Renal cortical epithelial cell (primary cell): ENCODE measurements around the gene GRPEL1. TPM values are rescaled to one million over a fixed set of nuclear protein-coding genes. Genes with fewer than 3 reads are reported as not detected.
"Not testable (repeated sequence)": the region's sequence is repeated elsewhere in the genome, so short reads cannot be mapped to it uniquely, and the experiment has no call there.

Experiments used
- DNase-seq: peaks from one replicate; pipeline ENCODE4 v3.0.0-alpha.2; 2011; ENCODE audit warnings: low read depth
- total RNA-seq: library from RNA; depleted of rRNA; stranded (reverse); fragments of >200 nt; gene quantifications from 2 replicates; pipeline ENCODE4 v1.2.3, GENCODE V29; 2014

Gene GRPEL1
- total RNA-seq, 1 donor from 2014 or later: 42.2 TPM

GRCh38 chr4:7092026-7092425 lies 24.2 kb upstream of the GRPEL1 start:
- DNase-seq: no peak

- no peak for DNase-seq
These were observed 21.5 kb upstream of the GRPEL1 start for GRCh38 chr4:7089213-7089986.

- no peak for DNase-seq
These were observed 19.2 kb upstream of the GRPEL1 start for GRCh38 chr4:7087036-7087435.

GRCh38 chr4:7086384-7086783 lies 18.5 kb upstream of the GRPEL1 start:
- no peak for DNase-seq

GRCh38 chr4:7084564-7084961 lies 16.7 kb upstream of the GRPEL1 start:
- DNase-seq: not testable (repeated sequence)

- no peak for DNase-seq
These were observed 16.0 kb upstream of the GRPEL1 start for GRCh38 chr4:7083597-7084563.

- DNase-seq: not testable (repeated sequence)
These were observed 12.0 kb upstream of the GRPEL1 start for GRCh38 chr4:7079909-7080308.

- not testable (repeated sequence) for DNase-seq
These were observed 11.6 kb upstream of the GRPEL1 start for GRCh38 chr4:7079483-7079882.

- no peak for DNase-seq
These were observed 10.2 kb upstream of the GRPEL1 start for GRCh38 chr4:7078025-7078424.

- DNase-seq: no peak
These were observed 9.5 kb upstream of the GRPEL1 start for GRCh38 chr4:7077371-7077770.

GRCh38 chr4:7076696-7077082 lies 8.8 kb upstream of the GRPEL1 start:
- DNase-seq: no peak

GRCh38 chr4:7075962-7076695 lies 8.3 kb upstream of the GRPEL1 start:
- DNase-seq: no peak

- DNase-seq: peak; percentile 13
These were observed 6.6 kb upstream of the GRPEL1 start for GRCh38 chr4:7074426-7074825.

GRCh38 chr4:7073526-7074390 lies 5.9 kb upstream of the GRPEL1 start:
- DNase-seq: peak; percentile 41

GRCh38 chr4:7073059-7073458 lies 5.2 kb upstream of the GRPEL1 start:
- no peak for DNase-seq

- peak; percentile 64 for DNase-seq
These were observed 3.1 kb upstream of the GRPEL1 start for GRCh38 chr4:7070729-7071511.

GRCh38 chr4:7068883-7069282 lies 1.0 kb upstream of the GRPEL1 start:
- DNase-seq: no peak

GRCh38 chr4:7068279-7068842 lies 497 bp upstream of the GRPEL1 start:
- no peak for DNase-seq

- DNase-seq: no peak
These were observed 775 bp downstream of the GRPEL1 start for GRCh38 chr4:7067126-7067451.

- no peak for DNase-seq
These were observed 1.4 kb downstream of the GRPEL1 start for GRCh38 chr4:7066493-7066892.
